ENCODE results near the gene YRDC.

GRCh38 chr1:37776946-37777516 lies 31.0 kb downstream of the YRDC start:
- TF ChIP-seq ZBTB33 (IDR thresholded peaks at IDR 0.05; ENCODE audit: borderline replicate concordance, low read depth) (no peak), IRF3 (IDR thresholded peaks at IDR 0.05; ENCODE audit: low read depth, low read length) (no peak)

Data from SK-N-SH (cell line).